AG04450 (cell line): ENCODE measurements around the gene FBN1. TPM values are rescaled to one million over a fixed set of nuclear protein-coding genes. Genes with fewer than 3 reads are reported as not detected.

Experiments used
- CTCF ChIA-PET: fragments of 300-600, 350-600 bp; formaldehyde crosslinking; extraction: SDS; loops from one replicate; lab custom pipeline; 2022; ENCODE audit warnings: antibody characterized with exemption, inconsistent platforms; lab: Charles Lee
- POLR2A ChIA-PET: fragments of 350-600 bp; formaldehyde crosslinking; extraction: SDS; loops from one replicate; lab custom pipeline; 2021; ENCODE audit warnings: antibody characterized with exemption, inconsistent platforms; lab: Yijun Ruan, JAX
- DNase-seq: peaks from one replicate; pipeline ENCODE4 v3.0.0-alpha.2; 2011; ENCODE audit warnings: low read depth, low spot score
- H3K27ac ChIP-seq: one replicate; pipeline ENCODE4 v1.5.1; 2012; ENCODE audit warnings: low read depth, low read length, control low read depth
- H3K27me3 ChIP-seq: one replicate; pipeline ENCODE4 v1.6.0; 2012; ENCODE audit warnings: low read length; ENCODE audit not compliant: control insufficient read depth, insufficient read depth
- H3K4me3 ChIP-seq: 2 replicates; pipeline ENCODE4 v1.5.1; 2011; ENCODE audit warnings: mild to moderate bottlenecking, low read depth, low read length, control low read depth
- H3K9me3 ChIP-seq: 2 replicates; pipeline ENCODE4 v1.5.1; 2012; ENCODE audit warnings: low read length; ENCODE audit not compliant: control insufficient read depth, insufficient read depth
- CTCF ChIP-seq: IDR thresholded peaks from 2 replicates; pipeline ENCODE4 v1.5.1; 2011; ENCODE audit warnings: low read depth, low read length, control low read depth, inconsistent platforms
- polyA plus RNA-seq: library from polyadenylated mRNA; depleted of rRNA; stranded (reverse); fragments of >200 nt; gene quantifications from 2 replicates; pipeline ENCODE4 v1.2.3, GENCODE V29; 2011

The FBN1 gene
- polyA plus RNA-seq, 1 experiment = 530 TPM

GRCh38 chr15:48459571-48460442 lies 185.7 kb downstream of the FBN1 start:
- ChIA-PET POLR2A (interaction anchor here (1.0 to 1.5 kb wide), 6 partner anchors 20 to 185 kb away, joined by 3 to 13 read pairs (median 4); partner anchors contain the start of gene FBN1), CTCF (interaction anchor here (0.6 to 1.7 kb wide), 3 partner anchors 14 to 107 kb away, joined by 3 to 7 read pairs (median 3); no protein-coding TSS in a partner anchor)
- Histone ChIP-seq H3K9me3 (no peaks in the 10 kb centered on the region), H3K4me3 (no peak overlapping the region), H3K27me3 (no peaks in the 10 kb centered on the region), H3K27ac (peak overlapping the region; percentile 87)
- no peak for TF ChIP-seq CTCF
- peak; percentile 62 for DNase-seq

GRCh38 chr15:48458876-48459275 lies 186.6 kb downstream of the FBN1 start:
- peak; percentile 52 for DNase-seq
- Histone ChIP-seq H3K27me3 (no peaks in the 10 kb centered on the region), H3K4me3 (no peak overlapping the region), H3K9me3 (no peaks in the 10 kb centered on the region), H3K27ac (peak overlapping the region; percentile 87)
- no peak for TF ChIP-seq CTCF
- ChIA-PET POLR2A (interaction anchor here (0.6 to 1.5 kb wide), 7 partner anchors 19 to 583 kb away, joined by 3 to 13 read pairs (median 3); partner anchors contain the start of gene FBN1), CTCF (interaction anchor here (0.7 to 1.7 kb wide), 2 partner anchors 14 to 106 kb away, joined by 3 to 7 read pairs; no protein-coding TSS in a partner anchor)

- POLR2A ChIA-PET = no interaction called here
- CTCF ChIA-PET = interaction anchor here (1.0 kb wide), 1 partner anchor 104 kb away, joined by 5 read pairs; no protein-coding TSS in a partner anchor
- TF ChIP-seq CTCF = no peak
Measured at GRCh38 chr15:48456134-48456533, 189.4 kb downstream of the FBN1 start.

GRCh38 chr15:48451736-48452135 lies 193.8 kb downstream of the FBN1 start:
- no peak for TF ChIP-seq CTCF
- H3K9me3 ChIP-seq = no peaks in the 10 kb centered on the region
- H3K4me3 ChIP-seq = no peak overlapping the region
- ChIA-PET POLR2A (no interaction called here), CTCF (interaction anchor here (0.8 kb wide), 1 partner anchor 93 kb away, joined by 3 read pairs; no protein-coding TSS in a partner anchor)
- H3K27me3 ChIP-seq = no peaks in the 10 kb centered on the region
- DNase-seq = no peak
- no peak overlapping the region for H3K27ac ChIP-seq

More at GRCh38 chr15:48456134-48456533, 189.4 kb downstream of the FBN1 start:
- DNase-seq = no peak
- Histone ChIP-seq H3K4me3 (no peak overlapping the region), H3K27ac (no peak overlapping the region), H3K27me3 (no peaks in the 10 kb centered on the region), H3K9me3 (no peaks in the 10 kb centered on the region)
